GM23338 (cell line): ENCODE results near the gene RAP1GAP. TPM values are rescaled to one million over a fixed set of nuclear protein-coding genes. Genes with fewer than 3 reads are reported as not detected.

Experiments
- ATAC-seq: fragments of 200-7000 bp; cut with Tn5 transposase; 3 replicates; pipeline ENCODE4 v1.9.1; 2020
- DNase-seq: peaks from one replicate; pipeline ENCODE4 v3.0.0-alpha.2; 2015; ENCODE audit warnings: low spot score
- H2AFZ ChIP-seq: fragments of 200-600 bp; sonication (generic); 2 replicates; pipeline ENCODE4 v1.8.0; 2016; ENCODE audit warnings: antibody characterized with exemption, mild to moderate bottlenecking, moderate library complexity
- H3F3A ChIP-seq: fragments of 200-600 bp; sonication (generic); replicated peaks from 2 replicates; pipeline ENCODE4 v1.8.0; 2017; ENCODE audit warnings: antibody characterized with exemption, mixed run types, low read depth
- H3K27ac ChIP-seq: fragments of 200-600 bp; sonication (generic); 2 replicates; pipeline ENCODE4 v1.6.1; 2016; ENCODE audit warnings: low read depth
- H3K27me3 ChIP-seq: fragments of 200-600 bp; sonication (generic); 2 replicates; pipeline ENCODE4 v1.8.0; 2016; ENCODE audit warnings: mild to moderate bottlenecking, mixed run types, moderate library complexity; ENCODE audit not compliant: insufficient read depth
- H3K36me3 ChIP-seq: fragments of 200-600 bp; sonication (generic); 2 replicates; pipeline ENCODE4 v1.8.0; 2016; ENCODE audit warnings: mild to moderate bottlenecking; ENCODE audit not compliant: insufficient read depth
- H3K4me1 ChIP-seq: fragments of 200-600 bp; sonication (generic); 2 replicates; pipeline ENCODE4 v1.8.0; 2016; ENCODE audit warnings: mild to moderate bottlenecking, moderate library complexity; ENCODE audit not compliant: insufficient read depth
- H3K4me2 ChIP-seq: fragments of 200-600 bp; sonication (generic); 2 replicates; pipeline ENCODE4 v1.7.1; 2017; ENCODE audit warnings: mixed run types
- H3K4me3 ChIP-seq: fragments of 200-600 bp; sonication (generic); 2 replicates; pipeline ENCODE4 v1.6.1; 2016; ENCODE audit warnings: mixed run types
- H3K79me2 ChIP-seq: fragments of 200-600 bp; sonication (generic); replicated peaks from 2 replicates; pipeline ENCODE4 v1.8.0; 2017; ENCODE audit warnings: mild to moderate bottlenecking; ENCODE audit not compliant: insufficient read depth
- H3K9me2 ChIP-seq: fragments of 200-600 bp; sonication (generic); 2 replicates; pipeline ENCODE4 v1.8.0; 2017; ENCODE audit not compliant: insufficient read depth
- H4K20me1 ChIP-seq: fragments of 200-600 bp; sonication (generic); replicated peaks from 2 replicates; pipeline ENCODE4 v1.8.0; 2017; ENCODE audit warnings: mild to moderate bottlenecking; ENCODE audit not compliant: insufficient read depth
- H3K27ac Mint-ChIP-seq: 2 replicates; pipeline ENCODE4 v1.8.0; 2020; ENCODE audit warnings: inconsistent platforms, mild to moderate bottlenecking, moderate library complexity, mixed read lengths
- H3K27me3 Mint-ChIP-seq: 3 replicates; pipeline ENCODE4 v1.8.0; 2022; ENCODE audit warnings: low read depth, mild to moderate bottlenecking, moderate library complexity, mixed read lengths, inconsistent platforms; ENCODE audit not compliant: insufficient read depth, poor library complexity
- H3K36me3 Mint-ChIP-seq: 3 replicates; pipeline ENCODE4 v1.8.0; 2021; ENCODE audit warnings: low read depth, mild to moderate bottlenecking, inconsistent platforms, moderate library complexity, mixed read lengths
- H3K4me1 Mint-ChIP-seq: 3 replicates; pipeline ENCODE4 v1.8.0; 2020; ENCODE audit warnings: mild to moderate bottlenecking, inconsistent platforms, mixed read lengths
- H3K4me3 Mint-ChIP-seq: 3 replicates; pipeline ENCODE4 v1.8.0; 2021; ENCODE audit warnings: moderate library complexity, mild to moderate bottlenecking, inconsistent platforms, mixed read lengths
- H3K9me3 Mint-ChIP-seq: 3 replicates; pipeline ENCODE4 v1.8.0; 2020; ENCODE audit warnings: moderate library complexity, mild to moderate bottlenecking, inconsistent platforms, mixed read lengths
- CREB1 ChIP-seq: fragments of 250-450 bp; sonication (Bioruptor Pico); IDR thresholded peaks from 2 replicates; pipeline ENCODE4 v1.5.0; 2020; ENCODE audit warnings: low read depth, mild to moderate bottlenecking, moderate library complexity
- CTCF ChIP-seq, 2 experiments: fragments of 200-600 bp in 1 of 2; sonication (generic) in 1 of 2; conservative IDR thresholded peaks; 2 replicates each; pipeline versions ENCODE4 v1.5.1 to v1.6.1; 2016 to 2017; ENCODE audit warnings: antibody characterized with exemption in 2 of 2, low read depth in 2 of 2, mild to moderate bottlenecking in 2 of 2, moderate library complexity in 1 of 2
- ETS1 ChIP-seq: IDR thresholded peaks from 2 replicates; pipeline ENCODE4 v1.6.1; 2016; ENCODE audit warnings: antibody characterized with exemption
- EZH2 ChIP-seq: fragments of 200-600 bp; sonication (generic); IDR thresholded peaks from one replicate; pipeline ENCODE4 v1.8.0; 2017; ENCODE audit warnings: antibody characterized with exemption, mild to moderate bottlenecking, low read depth; ENCODE audit not compliant: unreplicated experiment
- NANOG ChIP-seq: IDR thresholded peaks from 2 replicates; pipeline ENCODE4 v1.6.1; 2016; ENCODE audit warnings: antibody characterized with exemption, borderline replicate concordance
- ZNF114 ChIP-seq: fragments of 250-450 bp; sonication (Bioruptor Pico); IDR thresholded peaks from 2 replicates; pipeline ENCODE4 v1.5.0; 2020; ENCODE audit warnings: mild to moderate bottlenecking, moderate library complexity
- ZNF331 ChIP-seq: fragments of 250-450 bp; sonication (Bioruptor Pico); IDR thresholded peaks from 2 replicates; pipeline ENCODE4 v1.5.0; 2020; ENCODE audit warnings: low read depth, mild to moderate bottlenecking, moderate library complexity
- polyA plus RNA-seq: library from polyadenylated mRNA; unstranded; fragments of >200 nt; fragmentation: Nextera tagmentation; extraction: Ambion mirVana; gene quantifications from 2 replicates; pipeline ENCODE4 v1.2.1, GENCODE V29; 2016
- total RNA-seq: library from RNA; depleted of rRNA; stranded (reverse); fragments of >200 nt; shearing (Covaris generic); gene quantifications from 2 replicates; pipeline ENCODE4 v1.2.3, GENCODE V29; 2014

The RAP1GAP gene
- total and polyA plus RNA-seq, 2 experiments from 2014 or later, result 4.3 to 6.6 TPM

GRCh38 chr1:21668232-21668950 lies 766 bp downstream of the RAP1GAP start:
- H3K4me3 Mint-ChIP-seq, result peak overlapping the region; percentile 74
- H4K20me1 ChIP-seq, result peaks cover 4% of the 10 kb centered on the region; the same call in 1 of the 2 replicates
- ATAC-seq (peak; percentile 4), DNase-seq (peak; percentile 41)
- 0 out of 2 replicates have a peak, but pooled peaks cover 5% of the 10 kb centered on the region for H3F3A ChIP-seq
- peaks cover 27% of the 10 kb centered on the region for H3K27me3 ChIP-seq
- H3K4me3 ChIP-seq, result peak overlapping the region; percentile 83
- peak overlapping the region; percentile 97 for H2AFZ ChIP-seq
- H3K9me3 Mint-ChIP-seq, result no peaks in the 10 kb centered on the region
- TF ChIP-seq NANOG, result no peak
- no peak for TF ChIP-seq EZH2
- peak; percentile 31 to 47; a peak in 2 of 4 replicates for TF ChIP-seq CTCF (conservative IDR thresholded peaks at IDR 0.05; ENCODE audit: low read depth in 2 of 2)
- H3K79me2 ChIP-seq, result no peaks in the 10 kb centered on the region
- H3K36me3 ChIP-seq, result no peaks in the 10 kb centered on the region
- H3K36me3 Mint-ChIP-seq, result no peaks in the 10 kb centered on the region
- H3K4me1 ChIP-seq, result peaks cover 25% of the 10 kb centered on the region
- no peak overlapping the region for H3K27ac ChIP-seq
- no peak overlapping the region for H3K27ac Mint-ChIP-seq
- H3K4me1 Mint-ChIP-seq, result peaks cover 39% of the 10 kb centered on the region
- H3K4me2 ChIP-seq, result peak overlapping the region; percentile 95
- peaks cover 31% of the 10 kb centered on the region for H3K27me3 Mint-ChIP-seq
- no peaks in the 10 kb centered on the region for H3K9me2 ChIP-seq

- ATAC-seq (no peak), DNase-seq (no peak)
- Mint-ChIP-seq H3K27me3 (peaks cover 31% of the 10 kb centered on the region), H3K36me3 (no peaks in the 10 kb centered on the region), H3K9me3 (no peaks in the 10 kb centered on the region), H3K4me1 (peaks cover 34% of the 10 kb centered on the region), H3K27ac (no peak overlapping the region), H3K4me3 (no peak overlapping the region; the same call in 2 of the 3 replicates)
- no peaks in the 10 kb centered on the region for H3K36me3 ChIP-seq
- no peaks in the 10 kb centered on the region for H3K9me2 ChIP-seq
- H3K79me2 ChIP-seq, result no peaks in the 10 kb centered on the region
- peaks cover 27% of the 10 kb centered on the region for H3K27me3 ChIP-seq
- H4K20me1 ChIP-seq, result peaks cover 4% of the 10 kb centered on the region; the same call in 1 of the 2 replicates
- H3K4me1 ChIP-seq, result peaks cover 19% of the 10 kb centered on the region
- no peak overlapping the region; the same call in 1 of the 2 replicates for H3K4me3 ChIP-seq
- no peak overlapping the region for H3K27ac ChIP-seq
- H2AFZ ChIP-seq, result no peak overlapping the region; the same call in 1 of the 2 replicates
- peak overlapping the region; percentile 95 for H3K4me2 ChIP-seq
- 0 out of 2 replicates have a peak, but pooled peaks cover 5% of the 10 kb centered on the region for H3F3A ChIP-seq
- TF ChIP-seq CTCF (conservative IDR thresholded peaks at IDR 0.05; ENCODE audit: low read depth in 2 of 2) (no peak), ZNF114 (CRISPR knock-in tag) (no peak), CREB1 (CRISPR knock-in tag) (no peak), ZNF331 (CRISPR knock-in tag) (no peak), ETS1 (no peak)
Observed at GRCh38 chr1:21667348-21668231, 1.6 kb downstream of the RAP1GAP start.
